GM12878 (cell line): ENCODE data around the gene RMND1. TPM values are rescaled to one million over a fixed set of nuclear protein-coding genes. Genes with fewer than 3 reads are reported as not detected.
A peak's percentile ranks its signal among the peaks of the same experiment; 100 is the strongest.

ENCODE experiments used
- ATAC-seq: fragments of 200-7000 bp; cut with Tn5 transposase; 3 replicates; pipeline ENCODE4 v1.9.1; 2020; ENCODE audit warnings: mild to moderate bottlenecking, moderate library complexity
- BruUV-seq: library from RNA; stranded (reverse); fragments of 400-500 nt; replicated peaks from 2 replicates; lab custom pipeline; 2021; lab: Mats Ljungman, UMichigan
- CTCF ChIA-PET: fragments of 300-600 bp; sonication (Branson Sonifier 250); formaldehyde crosslinking; extraction: SDS; loops from one replicate; lab custom pipeline; 2021; ENCODE audit warnings: inconsistent platforms; lab: Yijun Ruan, JAX
- POLR2A ChIA-PET: fragments of 350-600 bp; formaldehyde crosslinking; extraction: SDS; loops from one replicate; lab custom pipeline; 2021; ENCODE audit warnings: inconsistent platforms; lab: Charles Lee
- RAD21 ChIA-PET: fragments of 300-600 bp; sonication (Branson Sonifier 250); formaldehyde crosslinking; loops from one replicate; lab custom pipeline; 2023; ENCODE audit warnings: antibody characterized with exemption; ENCODE audit not compliant: unreplicated experiment; lab: Charles Lee
- SMC1A ChIA-PET: fragments of 300-600 bp; sonication (Branson Sonifier 250); formaldehyde crosslinking; loops from one replicate; lab custom pipeline; 2023; ENCODE audit not compliant: unreplicated experiment, uncharacterized antibody; lab: Charles Lee
- DNase-seq: peaks from one replicate; pipeline ENCODE4 v3.0.0-alpha.2; 2011; ENCODE audit warnings: low read depth, low spot score
- FAIRE-seq: peaks from 3 replicates; lab custom pipeline; 2011; peaks lifted over from hg19 to GRCh38; lab: Jason Lieb, UNC
- H2AFZ ChIP-seq: 2 replicates; pipeline ENCODE4 v1.6.0; 2011; ENCODE audit warnings: low read depth, low read length, control low read depth; ENCODE audit not compliant: control insufficient read depth
- H3K27ac ChIP-seq: 2 replicates; pipeline ENCODE4 v1.5.1; 2011; ENCODE audit warnings: control low read depth; ENCODE audit not compliant: control insufficient read depth, insufficient read depth
- H3K27me3 ChIP-seq, 2 experiments: replicated peaks in 1 of 2; 2 replicates each; pipeline versions ENCODE4 v1.6.0 to v1.6.1; 2011; ENCODE audit warnings: low read length in 1 of 2; ENCODE audit not compliant: control insufficient read depth in 2 of 2, insufficient read depth in 2 of 2
- H3K36me3 ChIP-seq, 2 experiments: 2 replicates each; pipeline ENCODE4 v1.5.1; 2011; ENCODE audit warnings: low read length in 1 of 2; ENCODE audit not compliant: control insufficient read depth in 2 of 2, insufficient read depth in 2 of 2
- H3K4me1 ChIP-seq: 2 replicates; pipeline ENCODE4 v1.6.1; 2011; ENCODE audit warnings: mild to moderate bottlenecking, low read length, moderate library complexity, mixed read lengths; ENCODE audit not compliant: control insufficient read depth, insufficient read depth
- H3K4me2 ChIP-seq: 2 replicates; pipeline ENCODE4 v1.6.0; 2011; ENCODE audit warnings: control low read depth; ENCODE audit not compliant: control insufficient read depth, insufficient read depth
- H3K4me3 ChIP-seq: fragments of 200-600 bp; sonication (generic); 2 replicates; pipeline ENCODE4 v1.5.1; 2016
- H3K79me2 ChIP-seq: 2 replicates; pipeline ENCODE4 v1.6.0; 2011; ENCODE audit warnings: low read length; ENCODE audit not compliant: control insufficient read depth, insufficient read depth
- H3K9ac ChIP-seq: 2 replicates; pipeline ENCODE4 v1.8.0; 2011; ENCODE audit warnings: low read length, control low read depth, mixed read lengths; ENCODE audit not compliant: control insufficient read depth, insufficient read depth
- H3K9me3 ChIP-seq: replicated peaks from 3 replicates; pipeline ENCODE4 v1.5.1; 2011; ENCODE audit warnings: mild to moderate bottlenecking, low read length; ENCODE audit not compliant: control insufficient read depth, insufficient read depth
- H4K20me1 ChIP-seq: 2 replicates; pipeline ENCODE4 v1.6.0; 2011; ENCODE audit not compliant: control insufficient read depth, insufficient read depth
- ATF7 ChIP-seq: fragments of 450-650 bp; IDR thresholded peaks from 2 replicates; pipeline ENCODE4 v1.6.1; 2016; ENCODE audit warnings: low read depth, mild to moderate bottlenecking
- CBX3 ChIP-seq: fragments of 200-600 bp; sonication (generic); IDR thresholded peaks from 2 replicates; pipeline ENCODE4 v1.6.1; 2016; ENCODE audit warnings: low read depth, borderline replicate concordance
- CHD4 ChIP-seq: fragments of 200-600 bp; sonication (generic); IDR thresholded peaks from 2 replicates; pipeline ENCODE4 v1.6.1; 2016; ENCODE audit warnings: mild to moderate bottlenecking
- EP300 ChIP-seq, 2 experiments: fragments of 150-350 bp in 1 of 2; IDR thresholded peaks; 2 replicates each; pipeline ENCODE4 v1.6.1; 2011 to 2012; ENCODE audit warnings: low read depth in 2 of 2, low read length in 2 of 2, borderline replicate concordance in 1 of 2, improper control_type of control experiment in 1 of 2, inconsistent platforms in 1 of 2; ENCODE audit not compliant: control insufficient read depth in 1 of 2
- EZH2 ChIP-seq: IDR thresholded peaks from 2 replicates; pipeline ENCODE4 v1.6.1; 2012; ENCODE audit warnings: low read depth, mild to moderate bottlenecking, control low read depth, inconsistent platforms, low read length, borderline replicate concordance; ENCODE audit not compliant: control insufficient read depth
- FOXM1 ChIP-seq: IDR thresholded peaks from 2 replicates; pipeline ENCODE4 v1.6.1; 2012; ENCODE audit warnings: low read depth, mild to moderate bottlenecking, inconsistent platforms, low read length, moderate library complexity
- HDGF ChIP-seq: fragments of 450-650 bp; IDR thresholded peaks from 2 replicates; pipeline ENCODE4 v1.6.1; 2016; ENCODE audit warnings: antibody characterized with exemption
- KLF5 ChIP-seq: fragments of 450-650 bp; IDR thresholded peaks from 2 replicates; pipeline ENCODE4 v1.6.1; 2014; ENCODE audit warnings: mild to moderate bottlenecking; ENCODE audit not compliant: partially characterized antibody
- MTA3 ChIP-seq: IDR thresholded peaks from 2 replicates; pipeline ENCODE4 v1.6.1; 2012; ENCODE audit warnings: low read length, inconsistent platforms, borderline replicate concordance
- MXI1 ChIP-seq: fragments of 150-350 bp; IDR thresholded peaks from 2 replicates; pipeline ENCODE4 v1.6.1; 2011; ENCODE audit warnings: low read depth, mild to moderate bottlenecking, inconsistent platforms, low read length, improper control_type of control experiment
- NFIC ChIP-seq: IDR thresholded peaks from 2 replicates; pipeline ENCODE4 v1.6.1; 2012; ENCODE audit warnings: low read depth, mild to moderate bottlenecking, inconsistent platforms, low read length, moderate library complexity
- RAD21 ChIP-seq: IDR thresholded peaks from 2 replicates; pipeline ENCODE4 v1.6.1; 2011; ENCODE audit warnings: mild to moderate bottlenecking, low read depth, low read length, moderate library complexity; ENCODE audit not compliant: insufficient read depth
- RAD51 ChIP-seq: fragments of 450-650 bp; IDR thresholded peaks from 2 replicates; pipeline ENCODE4 v1.6.1; 2016; ENCODE audit warnings: moderate library complexity, mild to moderate bottlenecking, inconsistent platforms
- TCF7 ChIP-seq: IDR thresholded peaks from 2 replicates; pipeline ENCODE4 v1.6.1; 2014; ENCODE audit warnings: antibody characterized with exemption, borderline replicate concordance
- ZNF384 ChIP-seq: IDR thresholded peaks from 2 replicates; pipeline ENCODE4 v1.6.1; 2012; ENCODE audit warnings: low read depth, mild to moderate bottlenecking, low read length, improper control_type of control experiment, borderline replicate concordance
- WGBS: methylation state at CpG from one replicate; pipeline ENCODE4 v1.1.6; 2016; ENCODE audit warnings: low lambda C conversion rate; ENCODE audit not compliant: insufficient replicate concordance, insufficient coverage; ENCODE audit errors: missing lambda C conversion rate; 5-methylcytosine and 5-hydroxymethylcytosine counted together
- in situ Hi-C: fragments of 300-500 bp; cut with MboI; formaldehyde crosslinking; loops from 9 replicates; pipeline ENCODE4 v1.14.3; 2018; ENCODE audit warnings: mixed read lengths
- intact Hi-C: fragments of 100-400 bp; cut with micrococcal nuclease; formaldehyde crosslinking; loops from one replicate; pipeline ENCODE4 v1.14.2; 2022; ENCODE audit not compliant: unreplicated experiment
- polyA plus RNA-seq, 11 experiments: library from polyadenylated mRNA; depleted of rRNA in 4 of 11; unstranded in 6 of 11; stranded (reverse) in 5 of 11; fragments of >200 nt; fragmentation: Nextera tagmentation in 4 of 11; fragmentation: Illumina TruSeq in 1 of 11; extraction: Ambion mirVana in 4 of 11; extraction: Trizol in 1 of 11; gene quantifications; 1 replicate in 1 of 11; 2 replicates in 10 of 11; pipeline versions ENCODE4 v1.2.1 to v1.2.3, GENCODE V29; 2011 to 2016; ENCODE audit warnings: inconsistent platforms in 2 of 11, missing spikeins in 2 of 11, low read depth in 1 of 11
- total RNA-seq, 4 experiments: library from RNA; depleted of rRNA in 3 of 4; stranded (reverse); fragments of >200 nt in 3 of 4; fragmentation: Illumina TruSeq in 1 of 4; extraction: Trizol in 1 of 4; gene quantifications; 2 replicates each; pipeline versions ENCODE4 v1.2.1 to v1.2.3, GENCODE V29; 2013 to 2021
- TF ChIP-seq, protein P1 (sequence below): fragments of 450-650 bp; IDR thresholded peaks from 2 replicates; pipeline ENCODE4 v1.6.1; 2016; ENCODE audit warnings: mild to moderate bottlenecking, moderate library complexity, borderline replicate concordance
- TF ChIP-seq, protein P2 (sequence below): IDR thresholded peaks from 2 replicates; pipeline ENCODE4 v1.6.1; 2011; ENCODE audit warnings: low read depth, mild to moderate bottlenecking, low read length, moderate library complexity, borderline replicate concordance; ENCODE audit errors: extremely low read depth

RMND1 gene
- total and polyA plus RNA-seq, 10 of the 15 experiments (the other 5 are each of a cell fraction or from before 2014, with no cell fraction given): 15.9 to 34.5 (median 21.4) TPM

- TF ChIP-seq NFIC: 0 out of 2 replicates have a peak, but pooled peaks have one; percentile 32
- TF ChIP-seq ZNF384: peak; percentile 10; the same call in 1 of the 2 replicates
- TF ChIP-seq CBX3: no peak
- TF ChIP-seq, protein P1, sequence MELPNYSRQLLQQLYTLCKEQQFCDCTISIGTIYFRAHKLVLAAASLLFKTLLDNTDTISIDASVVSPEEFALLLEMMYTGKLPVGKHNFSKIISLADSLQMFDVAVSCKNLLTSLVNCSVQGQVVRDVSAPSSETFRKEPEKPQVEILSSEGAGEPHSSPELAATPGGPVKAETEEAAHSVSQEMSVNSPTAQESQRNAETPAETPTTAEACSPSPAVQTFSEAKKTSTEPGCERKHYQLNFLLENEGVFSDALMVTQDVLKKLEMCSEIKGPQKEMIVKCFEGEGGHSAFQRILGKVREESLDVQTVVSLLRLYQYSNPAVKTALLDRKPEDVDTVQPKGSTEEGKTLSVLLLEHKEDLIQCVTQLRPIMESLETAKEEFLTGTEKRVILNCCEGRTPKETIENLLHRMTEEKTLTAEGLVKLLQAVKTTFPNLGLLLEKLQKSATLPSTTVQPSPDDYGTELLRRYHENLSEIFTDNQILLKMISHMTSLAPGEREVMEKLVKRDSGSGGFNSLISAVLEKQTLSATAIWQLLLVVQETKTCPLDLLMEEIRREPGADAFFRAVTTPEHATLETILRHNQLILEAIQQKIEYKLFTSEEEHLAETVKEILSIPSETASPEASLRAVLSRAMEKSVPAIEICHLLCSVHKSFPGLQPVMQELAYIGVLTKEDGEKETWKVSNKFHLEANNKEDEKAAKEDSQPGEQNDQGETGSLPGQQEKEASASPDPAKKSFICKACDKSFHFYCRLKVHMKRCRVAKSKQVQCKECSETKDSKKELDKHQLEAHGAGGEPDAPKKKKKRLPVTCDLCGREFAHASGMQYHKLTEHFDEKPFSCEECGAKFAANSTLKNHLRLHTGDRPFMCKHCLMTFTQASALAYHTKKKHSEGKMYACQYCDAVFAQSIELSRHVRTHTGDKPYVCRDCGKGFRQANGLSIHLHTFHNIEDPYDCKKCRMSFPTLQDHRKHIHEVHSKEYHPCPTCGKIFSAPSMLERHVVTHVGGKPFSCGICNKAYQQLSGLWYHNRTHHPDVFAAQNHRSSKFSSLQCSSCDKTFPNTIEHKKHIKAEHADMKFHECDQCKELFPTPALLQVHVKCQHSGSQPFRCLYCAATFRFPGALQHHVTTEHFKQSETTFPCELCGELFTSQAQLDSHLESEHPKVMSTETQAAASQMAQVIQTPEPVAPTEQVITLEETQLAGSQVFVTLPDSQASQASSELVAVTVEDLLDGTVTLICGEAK: peak; percentile 16; the same call in 1 of the 2 replicates
Observed at GRCh38 chr6:151379933-151380847, 71.7 kb downstream of the RMND1 start (continued).

DNA sequence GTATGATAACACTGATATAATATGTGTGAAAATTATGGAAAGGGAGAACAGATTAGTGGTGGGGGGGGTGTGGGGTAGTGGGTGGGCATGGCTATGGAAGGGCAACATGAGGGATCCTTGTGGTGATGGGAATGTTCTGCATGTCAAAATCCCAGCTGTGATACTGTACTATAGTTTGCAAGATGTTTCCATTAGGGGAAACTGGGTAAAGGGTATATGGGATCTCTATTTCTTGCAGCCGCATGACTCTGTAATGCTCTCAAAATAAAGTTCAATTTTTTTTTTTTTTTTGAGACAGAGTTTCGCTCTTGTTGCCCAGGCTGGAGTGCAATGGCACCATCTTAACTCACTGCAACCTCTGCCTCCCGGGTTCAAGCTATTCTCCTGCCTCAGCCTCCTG lies 74.8 kb downstream of the RMND1 start:
- no TSS peak for BruUV-seq
- ChIA-PET CTCF (interaction anchor here (1.3 to 2.0 kb wide), 3 partner anchors 8 to 29 kb away, joined by 3 to 5 read pairs (median 3); no protein-coding TSS in a partner anchor), SMC1A (interaction anchor here (0.6 to 0.8 kb wide), 2 partner anchors 63 to 278 kb away, joined by 3 read pairs; no protein-coding TSS in a partner anchor), POLR2A (interaction anchor here (0.7 to 1.1 kb wide), 2 partner anchors 13 to 485 kb away, joined by 3 to 5 read pairs; no protein-coding TSS in a partner anchor), RAD21 (interaction anchor here (1.2 to 1.3 kb wide), 2 partner anchors 8 to 53 kb away, joined by 3 read pairs; no protein-coding TSS in a partner anchor)
- Histone ChIP-seq H3K4me3 (0 out of 2 replicates have a peak overlapping the region, but pooled peaks have one; percentile 14), H3K4me2 (peak overlapping the region; percentile 62), H3K36me3 (peaks cover 0 to 2% of the 10 kb centered on the region in 2 experiments; a peak in 1 of 4 replicates), H3K79me2 (peaks cover 73% of the 10 kb centered on the region), H4K20me1 (no peaks in the 10 kb centered on the region), H3K27ac (no peak overlapping the region; the same call in 1 of the 2 replicates), H3K9me3 (no peaks in the 10 kb centered on the region; the same call in 2 of the 3 replicates), H2AFZ (no peak overlapping the region), H3K27me3 (no peaks in the 10 kb centered on the region), H3K4me1 (peaks cover 20% of the 10 kb centered on the region), H3K9ac (no peak overlapping the region)
- ATAC-seq (no peak), FAIRE-seq (no peak), DNase-seq (no peak)
- in situ Hi-C loops (no loop called here), intact Hi-C loops (no loop called here)
- WGBS: 74% methylated on average over 3 of the region's 3 CpGs
- TF ChIP-seq MTA3 (no peak), RAD21 (no peak), EP300 (IDR thresholded peaks at IDR 0.05; ENCODE audit: borderline replicate concordance in 1 of 2, control insufficient read depth in 1 of 2, low read depth in 2 of 2, low read length in 2 of 2) (no peak), ATF7 (no peak), MXI1 (no peak), KLF5 (no peak), CHD4 (no peak), FOXM1 (no peak), RAD51 (no peak), HDGF (no peak), TCF7 (no peak), EZH2 (no peak)
- TF ChIP-seq, protein P2, sequence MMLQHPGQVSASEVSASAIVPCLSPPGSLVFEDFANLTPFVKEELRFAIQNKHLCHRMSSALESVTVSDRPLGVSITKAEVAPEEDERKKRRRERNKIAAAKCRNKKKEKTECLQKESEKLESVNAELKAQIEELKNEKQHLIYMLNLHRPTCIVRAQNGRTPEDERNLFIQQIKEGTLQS: no peak
